ENCODE results near the gene USP20. TPM values are rescaled to one million over a fixed set of nuclear protein-coding genes. Genes with fewer than 3 reads are reported as not detected.
A peak's percentile ranks its signal among the peaks of the same experiment; 100 is the strongest.

USP20 gene
- total and polyA plus RNA-seq, 8 donors, result 7.3 to 52.1 (median 17.1) TPM

DNA sequence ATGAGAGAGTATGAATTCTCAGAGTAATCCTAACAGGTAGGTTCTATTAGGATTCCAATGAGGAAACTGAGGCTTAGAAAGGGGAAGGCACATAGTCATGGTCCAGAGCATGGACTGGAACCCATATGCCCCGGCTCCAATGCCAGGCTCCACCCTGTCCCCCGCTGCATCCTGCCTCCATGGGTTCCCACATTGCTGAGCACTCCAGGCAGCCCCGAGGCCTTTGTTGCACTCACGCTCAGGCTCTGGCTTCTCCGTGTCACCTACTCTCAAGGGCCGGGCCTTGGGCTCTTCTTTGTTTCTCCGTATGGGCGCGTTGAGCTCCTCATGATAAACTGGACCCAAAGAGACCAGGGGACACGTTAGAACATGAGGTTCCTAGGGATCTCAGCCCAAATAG, 6.3 kb upstream of the USP20 start:
- WGBS, 5 donors, result 90 to 96% (median 94%) methylated on average over 10 of the region's 10 CpGs
- Histone ChIP-seq H3K27ac (no peak overlapping the region), H3K4me1 (peaks cover 5 to 12% (median 7%) of the 10 kb centered on the region in 4 donors), H3K9me3 (no peaks in the 10 kb centered on the region), H3K4me3 (no peak overlapping the region), H3K36me3 (peaks cover 31 to 75% (median 71%) of the 10 kb centered on the region in 4 donors), H3K27me3 (no peaks in the 10 kb centered on the region)
- TF ChIP-seq, protein P1, sequence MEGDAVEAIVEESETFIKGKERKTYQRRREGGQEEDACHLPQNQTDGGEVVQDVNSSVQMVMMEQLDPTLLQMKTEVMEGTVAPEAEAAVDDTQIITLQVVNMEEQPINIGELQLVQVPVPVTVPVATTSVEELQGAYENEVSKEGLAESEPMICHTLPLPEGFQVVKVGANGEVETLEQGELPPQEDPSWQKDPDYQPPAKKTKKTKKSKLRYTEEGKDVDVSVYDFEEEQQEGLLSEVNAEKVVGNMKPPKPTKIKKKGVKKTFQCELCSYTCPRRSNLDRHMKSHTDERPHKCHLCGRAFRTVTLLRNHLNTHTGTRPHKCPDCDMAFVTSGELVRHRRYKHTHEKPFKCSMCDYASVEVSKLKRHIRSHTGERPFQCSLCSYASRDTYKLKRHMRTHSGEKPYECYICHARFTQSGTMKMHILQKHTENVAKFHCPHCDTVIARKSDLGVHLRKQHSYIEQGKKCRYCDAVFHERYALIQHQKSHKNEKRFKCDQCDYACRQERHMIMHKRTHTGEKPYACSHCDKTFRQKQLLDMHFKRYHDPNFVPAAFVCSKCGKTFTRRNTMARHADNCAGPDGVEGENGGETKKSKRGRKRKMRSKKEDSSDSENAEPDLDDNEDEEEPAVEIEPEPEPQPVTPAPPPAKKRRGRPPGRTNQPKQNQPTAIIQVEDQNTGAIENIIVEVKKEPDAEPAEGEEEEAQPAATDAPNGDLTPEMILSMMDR (IDR thresholded peaks at IDR 0.05), result no peak
- TF ChIP-seq POLR2A (IDR thresholded peaks at IDR 0.05), result no peak
- no peak for TF ChIP-seq POLR2AphosphoS5 (IDR thresholded peaks at IDR 0.05)
- TF ChIP-seq EP300 (IDR thresholded peaks at IDR 0.05), result no peak
- intact Hi-C loops (cut with DNase I; ENCODE audit: low total_unique reads), result no loop called here
- no peak for DNase-seq

DNA sequence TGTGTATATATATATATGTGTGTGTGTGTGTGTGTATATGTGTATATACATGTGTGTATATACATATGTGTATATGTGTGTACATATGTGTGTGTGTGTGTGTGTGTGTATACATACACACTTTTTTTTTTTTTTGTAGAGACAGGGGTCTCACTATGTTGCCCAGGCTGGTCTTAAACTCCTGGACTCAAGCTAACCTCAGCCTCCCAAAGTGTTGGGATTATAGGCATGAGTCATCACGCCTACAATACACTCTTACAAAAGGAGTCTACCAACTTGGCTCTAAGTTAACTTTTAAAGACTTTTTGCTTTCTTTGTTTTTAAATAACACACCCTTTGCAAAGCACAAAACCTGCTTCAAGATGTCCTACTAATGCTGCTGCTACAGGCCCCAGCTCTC, 2.3 kb upstream of the USP20 start:
- Histone ChIP-seq H3K27me3 (no peaks in the 10 kb centered on the region), H3K4me1 (peaks cover 20 to 38% (median 30%) of the 10 kb centered on the region in 4 donors), H3K4me3 (no peak overlapping the region), H3K36me3 (peaks cover 31 to 58% (median 54%) of the 10 kb centered on the region in 4 donors), H3K27ac (no peak overlapping the region), H3K9me3 (no peaks in the 10 kb centered on the region)
- 86 to 96% (median 88%) methylated on average over 1 of the region's 1 CpG for WGBS, 5 donors
- TF ChIP-seq POLR2A (IDR thresholded peaks at IDR 0.05) (no peak), EP300 (IDR thresholded peaks at IDR 0.05) (no peak), POLR2AphosphoS5 (IDR thresholded peaks at IDR 0.05) (no peak)
- TF ChIP-seq, protein P1 (IDR thresholded peaks at IDR 0.05), result no peak
- intact Hi-C loops (cut with DNase I; ENCODE audit: low total_unique reads), result no loop called here
- DNase-seq, result no peak

DNA sequence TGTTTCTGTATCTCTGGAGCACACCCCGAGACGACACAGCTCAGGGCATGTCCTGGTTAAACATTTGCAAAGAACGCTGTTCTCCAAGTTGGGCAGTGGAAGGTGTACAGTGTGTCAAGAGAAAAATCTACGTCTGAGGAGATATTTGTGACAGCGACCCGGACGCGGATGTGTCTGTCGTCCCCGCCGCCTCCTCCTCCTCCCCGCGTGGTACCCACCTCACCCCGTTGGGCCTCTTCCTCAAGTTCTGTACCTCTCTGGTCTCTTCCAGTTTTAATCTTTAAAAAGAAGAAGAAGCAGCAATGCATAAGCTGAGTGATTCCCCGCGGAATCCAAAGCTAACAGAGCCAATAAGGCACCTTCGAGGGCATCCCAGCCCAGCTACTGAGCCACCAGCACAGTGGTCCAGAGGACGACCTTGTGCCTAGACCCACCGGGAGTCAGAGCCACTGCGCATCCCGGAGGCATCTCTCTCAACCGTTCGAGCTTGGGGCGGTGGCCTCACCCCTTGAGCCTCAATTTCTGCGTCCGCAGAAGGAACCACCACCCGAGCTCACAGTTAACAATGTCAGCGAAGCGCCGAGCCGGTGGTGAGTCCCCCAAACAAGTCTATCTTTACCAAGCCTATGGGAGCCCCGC, 650 bp upstream of the USP20 start:
- intact Hi-C loops (cut with DNase I; ENCODE audit: low total_unique reads), result no loop called here
- peak in 1 of 2 donors; percentile 23 for DNase-seq
- TF ChIP-seq EP300 (IDR thresholded peaks at IDR 0.05) (no peak), POLR2AphosphoS5 (IDR thresholded peaks at IDR 0.05) (no peak), POLR2A (IDR thresholded peaks at IDR 0.05) (no peak)
- TF ChIP-seq, protein P1 (IDR thresholded peaks at IDR 0.05), result no peak
- no peaks in the 10 kb centered on the region for H3K27me3 ChIP-seq
- peaks cover 19 to 41% (median 38%) of the 10 kb centered on the region in 4 donors for H3K36me3 ChIP-seq
- no peaks in the 10 kb centered on the region for H3K9me3 ChIP-seq
- peak overlapping the region; percentile 88 to 94 (median 93) for H3K27ac ChIP-seq
- peak overlapping the region; percentile 69 to 97 (median 89) for H3K4me3 ChIP-seq
- peaks cover 20 to 54% (median 38%) of the 10 kb centered on the region in 4 donors for H3K4me1 ChIP-seq
- WGBS, 5 donors, result 1 to 2% (median 1%) methylated on average over 27 to 32 of the region's 32 CpGs

DNA sequence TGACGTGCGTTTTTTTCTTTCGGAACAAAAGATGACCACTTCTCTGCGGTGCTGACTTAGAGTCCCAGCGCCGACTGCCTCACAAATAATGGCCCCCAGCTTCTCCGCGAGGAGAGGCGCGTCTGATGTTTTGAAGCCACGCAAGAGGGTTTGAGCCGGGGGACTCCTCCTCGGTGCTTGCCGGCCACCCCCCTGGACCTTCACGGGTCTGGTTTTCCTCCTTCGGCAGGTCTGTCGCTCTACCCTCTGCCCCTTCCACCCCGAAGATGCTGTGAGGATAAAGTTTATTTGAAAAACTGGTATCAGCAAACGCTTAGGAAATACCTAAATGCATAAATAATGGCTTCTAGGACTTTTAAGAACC, 584 bp downstream of the USP20 start:
- Histone ChIP-seq H3K27me3 (no peaks in the 10 kb centered on the region), H3K36me3 (peaks cover 7 to 29% (median 26%) of the 10 kb centered on the region in 4 donors), H3K4me3 (peak overlapping the region; percentile 69 to 97 (median 89)), H3K4me1 (peaks cover 20 to 61% (median 41%) of the 10 kb centered on the region in 4 donors), H3K27ac (peak overlapping the region; percentile 88 to 94 (median 93)), H3K9me3 (no peaks in the 10 kb centered on the region)
- WGBS, 5 donors, result 0 to 1% (median 0%) methylated on average over 16 to 19 of the region's 19 CpGs
- intact Hi-C loops (cut with DNase I; ENCODE audit: low total_unique reads), result no loop called here
- DNase-seq, result no peak
- TF ChIP-seq EP300 (IDR thresholded peaks at IDR 0.05) (no peak), POLR2A (IDR thresholded peaks at IDR 0.05) (no peak)

Measured in stomach (tissue), 9 donors.